Activated CD4-positive, alpha-beta T cell treated with anti-CD3 and anti-CD28 coated beads for 4 hours (primary cell): ENCODE measurements around the gene UPK3BL2.
A peak's percentile ranks its signal among the peaks of the same experiment; 100 is the strongest.

Experiments used
- DNase-seq, 2 donors: peaks; one replicate each; pipeline ENCODE4 v3.0.0-alpha.2; 2020

Gene UPK3BL2

GRCh38 chr7:102493220-102493935 is 50.1 kb downstream of the UPK3BL2 start:
- peak in 1 of 2 donors; percentile 2 for DNase-seq

- peak in 1 of 2 donors; percentile 3 for DNase-seq
These were observed 52.9 kb downstream of the UPK3BL2 start for GRCh38 chr7:102490529-102491075.
